VCaP (cell line): ENCODE results near the gene ERAS.

Source experiments
- H3K27ac ChIP-seq: fragments of 450-650 bp; 2 replicates; pipeline ENCODE4 v1.5.1; 2017
- TF ChIP-seq, protein P1 (sequence below): fragments of 450-650 bp; conservative IDR thresholded peaks from 2 replicates; pipeline ENCODE4 v1.5.1; 2017; ENCODE audit warnings: mild to moderate bottlenecking, moderate library complexity

The ERAS gene, protein sequence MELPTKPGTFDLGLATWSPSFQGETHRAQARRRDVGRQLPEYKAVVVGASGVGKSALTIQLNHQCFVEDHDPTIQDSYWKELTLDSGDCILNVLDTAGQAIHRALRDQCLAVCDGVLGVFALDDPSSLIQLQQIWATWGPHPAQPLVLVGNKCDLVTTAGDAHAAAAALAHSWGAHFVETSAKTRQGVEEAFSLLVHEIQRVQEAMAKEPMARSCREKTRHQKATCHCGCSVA

DNA sequence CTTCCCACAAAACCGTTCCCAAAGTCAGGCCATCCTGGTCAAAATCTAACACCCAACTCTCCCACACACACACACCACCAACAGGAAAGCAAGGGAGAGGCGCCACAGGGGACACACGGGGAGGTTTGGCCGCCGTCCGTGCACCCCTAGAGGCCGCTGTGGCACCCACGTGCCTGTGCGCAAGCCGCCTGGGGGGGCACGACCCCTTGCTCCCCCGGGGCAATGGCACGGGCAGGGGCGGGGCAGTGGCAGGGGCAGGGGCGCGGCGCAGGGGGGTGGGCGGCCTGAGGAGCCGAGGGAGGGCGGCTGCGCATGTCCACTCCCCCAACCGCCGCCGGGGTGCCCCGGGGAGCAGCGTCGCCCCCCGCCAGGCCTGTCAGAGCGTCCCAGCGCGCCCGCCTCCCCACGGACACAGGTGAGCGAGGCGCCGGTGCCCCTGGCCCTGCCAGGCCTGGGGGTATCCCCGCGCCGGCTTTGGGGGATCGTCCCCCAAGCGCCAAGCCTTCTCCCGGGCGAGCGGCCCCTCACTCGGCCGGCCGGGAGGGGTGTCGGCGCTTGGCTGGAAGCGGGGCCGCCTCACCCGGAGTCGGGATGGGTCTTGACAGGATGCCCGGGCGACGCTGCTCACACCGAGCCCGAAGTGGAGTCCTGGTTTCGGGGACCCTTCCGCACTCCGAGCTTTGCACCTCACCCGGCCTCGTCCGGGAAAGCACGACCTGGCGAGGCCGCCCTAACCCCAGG lies at the start of gene ERAS:
TSS of gene ERAS (plus strand) at position 379 of the 741 bp plus-strand sequence. CDS start 2,611 bp downstream, outside the sequence.
- H3K27ac ChIP-seq = no peak within 1 kb of the TSS

DNA sequence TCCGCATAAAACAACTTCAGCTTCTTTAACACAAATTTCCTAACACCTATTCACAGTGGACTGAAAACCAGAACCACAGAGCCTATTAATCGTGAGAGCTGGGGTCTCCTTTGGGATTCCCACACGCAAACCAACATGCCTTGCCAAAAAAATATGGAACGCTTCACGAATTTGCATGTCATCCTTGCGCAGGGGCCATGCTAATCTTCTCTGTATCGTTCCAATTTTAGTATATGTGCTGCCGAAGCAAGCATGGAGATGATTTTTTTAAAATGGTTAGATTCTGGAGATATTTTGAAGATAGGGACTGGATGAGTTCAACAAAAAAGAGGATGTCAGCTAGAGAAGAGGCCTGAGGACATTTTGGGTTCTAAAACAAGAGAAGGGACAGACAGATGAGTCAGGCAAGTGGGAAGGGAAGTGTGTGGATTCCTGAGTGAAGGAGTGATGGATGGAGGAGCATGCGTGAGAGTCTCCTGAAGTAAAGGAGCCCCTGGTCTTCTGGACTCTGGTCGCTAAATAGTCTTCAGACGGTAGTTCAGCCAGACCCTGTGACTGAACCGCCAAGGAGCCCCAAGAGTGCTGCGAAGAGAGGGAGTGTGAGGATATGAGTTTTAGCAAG lies 49.4 kb upstream of the ERAS start:
- H3K27ac ChIP-seq = no peak overlapping the region
- TF ChIP-seq, protein P1, sequence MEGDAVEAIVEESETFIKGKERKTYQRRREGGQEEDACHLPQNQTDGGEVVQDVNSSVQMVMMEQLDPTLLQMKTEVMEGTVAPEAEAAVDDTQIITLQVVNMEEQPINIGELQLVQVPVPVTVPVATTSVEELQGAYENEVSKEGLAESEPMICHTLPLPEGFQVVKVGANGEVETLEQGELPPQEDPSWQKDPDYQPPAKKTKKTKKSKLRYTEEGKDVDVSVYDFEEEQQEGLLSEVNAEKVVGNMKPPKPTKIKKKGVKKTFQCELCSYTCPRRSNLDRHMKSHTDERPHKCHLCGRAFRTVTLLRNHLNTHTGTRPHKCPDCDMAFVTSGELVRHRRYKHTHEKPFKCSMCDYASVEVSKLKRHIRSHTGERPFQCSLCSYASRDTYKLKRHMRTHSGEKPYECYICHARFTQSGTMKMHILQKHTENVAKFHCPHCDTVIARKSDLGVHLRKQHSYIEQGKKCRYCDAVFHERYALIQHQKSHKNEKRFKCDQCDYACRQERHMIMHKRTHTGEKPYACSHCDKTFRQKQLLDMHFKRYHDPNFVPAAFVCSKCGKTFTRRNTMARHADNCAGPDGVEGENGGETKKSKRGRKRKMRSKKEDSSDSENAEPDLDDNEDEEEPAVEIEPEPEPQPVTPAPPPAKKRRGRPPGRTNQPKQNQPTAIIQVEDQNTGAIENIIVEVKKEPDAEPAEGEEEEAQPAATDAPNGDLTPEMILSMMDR = no peak

More for the DNA sequence above, at the start of gene ERAS:
- TF ChIP-seq, protein P1 = no peak

DNA sequence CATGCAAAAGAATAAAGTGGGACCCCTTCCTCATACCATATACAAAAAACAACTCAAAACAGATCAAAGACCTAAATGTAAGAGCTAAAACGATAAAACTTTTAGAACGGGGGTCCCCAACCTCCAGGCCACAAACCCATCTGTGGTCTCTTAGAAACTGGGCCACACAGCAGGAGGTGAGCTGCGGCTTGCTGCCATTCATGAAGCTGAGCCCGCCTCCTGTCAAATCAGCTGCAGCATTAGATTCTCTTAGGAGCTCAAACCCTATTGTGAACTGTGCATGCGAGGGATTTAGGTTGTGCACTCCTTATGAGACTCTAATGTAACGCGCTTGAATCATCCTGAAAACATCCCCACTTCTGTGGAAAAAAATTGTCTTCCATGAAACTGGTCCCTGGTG lies 46.9 kb upstream of the ERAS start:
- TF ChIP-seq, protein P1 = no peak
- H3K27ac ChIP-seq = no peak overlapping the region

DNA sequence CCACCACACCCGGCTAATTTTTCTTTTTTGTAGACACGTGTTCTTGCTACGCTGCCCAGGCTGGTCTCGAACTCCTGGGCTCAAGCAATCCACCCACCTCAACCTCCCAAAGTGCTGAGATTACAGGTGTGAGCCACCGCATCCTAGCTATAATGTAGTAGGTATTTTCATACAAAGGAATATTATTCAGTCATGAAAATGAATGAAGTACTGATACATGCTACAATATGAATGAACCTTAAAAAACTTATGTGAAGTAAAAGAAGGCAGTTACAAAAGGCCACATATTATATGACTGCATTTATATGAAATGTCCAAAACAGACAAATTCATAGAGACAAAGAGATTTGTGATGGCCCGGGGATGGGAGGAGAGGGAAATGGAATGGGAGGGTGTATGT lies 44.6 kb upstream of the ERAS start:
- no peak overlapping the region for H3K27ac ChIP-seq
- TF ChIP-seq, protein P1 = no peak

DNA sequence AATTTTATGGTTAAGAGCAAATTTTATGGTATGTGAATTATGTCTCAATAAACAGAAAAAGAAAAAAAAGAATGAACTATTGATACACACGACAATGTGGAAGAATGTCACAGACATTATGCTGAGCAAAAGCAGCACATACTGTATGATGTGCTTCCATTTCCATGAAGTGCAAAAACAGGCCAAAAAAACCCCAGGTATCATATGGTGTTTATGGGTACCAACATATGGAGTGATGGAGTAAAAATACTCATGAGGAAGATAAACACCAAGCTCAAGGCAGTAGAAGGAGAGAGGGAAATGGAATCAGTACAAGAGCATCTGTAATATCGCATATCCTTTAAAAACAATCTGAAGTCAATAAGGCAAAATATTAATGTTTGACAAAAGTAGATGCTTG lies 44.1 kb upstream of the ERAS start:
- no peak overlapping the region for H3K27ac ChIP-seq
- TF ChIP-seq, protein P1 = no peak

DNA sequence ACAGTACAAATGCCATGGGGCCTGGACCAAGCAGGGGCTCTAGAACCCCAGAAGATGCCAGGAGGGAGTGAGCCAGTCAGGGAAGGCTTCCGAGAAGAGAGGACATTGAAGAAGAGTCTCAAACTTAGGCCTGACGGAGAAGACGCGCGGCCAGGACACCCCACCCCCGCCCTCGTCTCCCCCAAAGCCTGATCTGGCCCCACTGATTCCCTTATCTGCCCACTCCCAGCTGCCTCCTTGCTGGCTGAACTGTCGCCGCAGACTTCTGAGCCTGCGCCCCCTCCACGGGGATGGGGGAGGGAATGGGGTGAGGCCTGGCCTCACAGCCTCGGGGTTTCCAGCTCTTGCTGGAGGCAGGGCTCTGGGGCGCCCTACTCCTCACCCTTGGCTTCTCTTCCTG lies 43.5 kb upstream of the ERAS start:
- H3K27ac ChIP-seq = no peak overlapping the region
- TF ChIP-seq, protein P1 = no peak

DNA sequence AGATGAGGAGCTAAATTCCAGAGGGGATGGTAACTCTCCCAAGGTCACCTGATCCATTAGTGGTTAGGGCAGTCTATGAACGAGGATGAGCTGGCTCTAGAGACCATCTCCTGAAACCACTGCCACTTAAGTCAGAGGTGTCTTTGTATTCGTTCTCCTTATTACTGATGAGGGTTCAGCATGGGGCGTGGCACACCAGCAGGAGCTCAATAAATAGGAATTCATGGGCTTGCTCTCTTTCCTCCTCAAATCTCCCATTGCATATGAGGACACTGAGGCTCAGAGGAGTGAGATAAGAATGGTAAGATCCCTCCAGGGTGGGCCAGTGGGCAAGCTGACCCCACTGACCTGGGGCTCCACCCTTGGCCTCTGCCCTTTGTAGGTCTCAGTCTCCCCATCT lies 41.6 kb upstream of the ERAS start:
- no peak overlapping the region for H3K27ac ChIP-seq

More for the DNA sequence above, 41.6 kb upstream of the ERAS start:
- TF ChIP-seq, protein P1 = no peak
